H9 (cell line): ENCODE measurements around the gene NRXN3. TPM values are rescaled to one million over a fixed set of nuclear protein-coding genes. Genes with fewer than 3 reads are reported as not detected.

Source experiments
- DNase-seq: peaks from one replicate; pipeline ENCODE4 v3.0.0-alpha.2; 2017
- H2AFZ ChIP-seq: one replicate; pipeline ENCODE4 v1.6.1; 2013; ENCODE audit warnings: mild to moderate bottlenecking, low read length, control low read depth, moderate library complexity
- H2AK5ac ChIP-seq: 2 replicates; pipeline ENCODE4 v1.6.1; 2013; ENCODE audit warnings: low read length, control low read depth, mixed read lengths; ENCODE audit not compliant: insufficient read length
- H2BK120ac ChIP-seq: one replicate; pipeline ENCODE4 v1.6.1; 2013; ENCODE audit warnings: low read depth, mild to moderate bottlenecking, low read length, control low read depth, inconsistent platforms; ENCODE audit not compliant: poor library complexity, severe bottlenecking
- H2BK12ac ChIP-seq: 2 replicates; pipeline ENCODE4 v1.6.1; 2013; ENCODE audit warnings: low read length, control low read depth, mixed read lengths, low read depth; ENCODE audit not compliant: insufficient read length
- H2BK15ac ChIP-seq: 2 replicates; pipeline ENCODE4 v1.6.1; 2013; ENCODE audit warnings: low read depth, low read length, control low read depth
- H2BK20ac ChIP-seq: one replicate; pipeline ENCODE4 v1.6.1; 2013; ENCODE audit warnings: low read depth, mild to moderate bottlenecking, low read length, control low read depth, inconsistent platforms; ENCODE audit not compliant: poor library complexity, severe bottlenecking
- H2BK5ac ChIP-seq: 2 replicates; pipeline ENCODE4 v1.6.1; 2013; ENCODE audit warnings: low read length, control low read depth, mixed read lengths; ENCODE audit not compliant: insufficient read length
- H3K14ac ChIP-seq: 2 replicates; pipeline ENCODE4 v1.6.1; 2013; ENCODE audit warnings: low read length, control low read depth; ENCODE audit not compliant: insufficient read depth
- H3K18ac ChIP-seq: 2 replicates; pipeline ENCODE4 v1.6.1; 2013; ENCODE audit warnings: low read depth, mild to moderate bottlenecking, mixed read lengths, low read length, control low read depth; ENCODE audit not compliant: insufficient read length
- H3K23ac ChIP-seq: 2 replicates; pipeline ENCODE4 v1.6.1; 2013; ENCODE audit warnings: low read length, control low read depth, mixed read lengths, low read depth; ENCODE audit not compliant: insufficient read length
- H3K23me2 ChIP-seq: 2 replicates; pipeline ENCODE4 v1.6.1; 2013; ENCODE audit warnings: low read depth, mild to moderate bottlenecking, mixed read lengths, low read length, control low read depth; ENCODE audit not compliant: insufficient read length, poor library complexity, severe bottlenecking
- H3K27ac ChIP-seq: 2 replicates; pipeline ENCODE4 v1.5.1; 2013; ENCODE audit warnings: low read length, control low read depth, mixed read lengths, low read depth; ENCODE audit not compliant: insufficient read length
- H3K27me3 ChIP-seq: 2 replicates; pipeline ENCODE4 v1.6.1; 2013; ENCODE audit warnings: low read length, control low read depth, inconsistent platforms; ENCODE audit not compliant: insufficient read depth
- H3K4ac ChIP-seq: 2 replicates; pipeline ENCODE4 v1.6.1; 2013; ENCODE audit warnings: low read depth, mild to moderate bottlenecking, control low read depth, inconsistent platforms, low read length, moderate library complexity
- H3K4me1 ChIP-seq: 2 replicates; pipeline ENCODE4 v1.6.1; 2013; ENCODE audit warnings: low read length, control low read depth, inconsistent platforms; ENCODE audit not compliant: insufficient read depth
- H3K4me2 ChIP-seq: 2 replicates; pipeline ENCODE4 v1.6.1; 2013; ENCODE audit warnings: low read length, control low read depth, mixed read lengths; ENCODE audit not compliant: insufficient read length, insufficient read depth
- H3K56ac ChIP-seq: 2 replicates; pipeline ENCODE4 v1.6.1; 2013; ENCODE audit warnings: low read depth, mild to moderate bottlenecking, mixed read lengths, low read length, control low read depth; ENCODE audit not compliant: insufficient read length
- H3K79me1 ChIP-seq: 2 replicates; pipeline ENCODE4 v1.6.1; 2013; ENCODE audit warnings: low read depth, mild to moderate bottlenecking, moderate library complexity, low read length, control low read depth, inconsistent platforms; ENCODE audit not compliant: insufficient read depth, poor library complexity, severe bottlenecking
- H3K79me2 ChIP-seq: 2 replicates; pipeline ENCODE4 v1.6.1; 2013; ENCODE audit warnings: low read length, control low read depth, inconsistent platforms; ENCODE audit not compliant: insufficient read depth
- H3K9ac ChIP-seq: 2 replicates; pipeline ENCODE4 v1.6.1; 2013; ENCODE audit warnings: low read length, control low read depth, mixed read lengths; ENCODE audit not compliant: insufficient read length; ENCODE audit errors: extremely low read depth
- H3K9me3 ChIP-seq: one replicate; pipeline ENCODE4 v1.6.1; 2013; ENCODE audit warnings: low read depth, low read length, inconsistent platforms; ENCODE audit not compliant: control insufficient read depth
- H3T11ph ChIP-seq: one replicate; pipeline ENCODE4 v1.6.1; 2013; ENCODE audit warnings: mild to moderate bottlenecking, low read length, control low read depth, inconsistent platforms
- H4K20me1 ChIP-seq: one replicate; pipeline ENCODE4 v1.6.1; 2013; ENCODE audit not compliant: control insufficient read depth, insufficient read length, insufficient read depth
- H4K5ac ChIP-seq: 2 replicates; pipeline ENCODE4 v1.6.1; 2013; ENCODE audit warnings: low read depth, mild to moderate bottlenecking, mixed read lengths, low read length, control low read depth; ENCODE audit not compliant: insufficient read length
- H4K8ac ChIP-seq: replicated peaks from 2 replicates; pipeline ENCODE4 v1.6.1; 2013; ENCODE audit warnings: low read length, control low read depth, mixed read lengths, low read depth; ENCODE audit not compliant: insufficient read length
- H4K91ac ChIP-seq: 2 replicates; pipeline ENCODE4 v1.6.1; 2013; ENCODE audit warnings: low read depth, mild to moderate bottlenecking, moderate library complexity, mixed read lengths, low read length, control low read depth; ENCODE audit not compliant: insufficient read length
- H3K27ac Mint-ChIP-seq, 3 experiments: 2 replicates in 2 of 3; 3 replicates in 1 of 3; pipeline ENCODE4 v1.8.0; 2020 to 2021; ENCODE audit warnings: mixed read lengths in 3 of 3, mild to moderate bottlenecking in 1 of 3, moderate library complexity in 1 of 3
- H3K27me3 Mint-ChIP-seq: 2 replicates; pipeline ENCODE4 v1.8.0; 2021; ENCODE audit warnings: low read depth, mild to moderate bottlenecking, moderate library complexity, mixed read lengths
- H3K36me3 Mint-ChIP-seq, 3 experiments: 2 replicates in 2 of 3; 3 replicates in 1 of 3; pipeline ENCODE4 v1.8.0; 2020 to 2021; ENCODE audit warnings: low read depth in 3 of 3, mixed read lengths in 3 of 3; ENCODE audit not compliant: insufficient read depth in 1 of 3
- H3K4me1 Mint-ChIP-seq, 2 experiments: 2 replicates each; pipeline ENCODE4 v1.8.0; 2020; ENCODE audit warnings: mixed read lengths in 2 of 2
- H3K4me3 Mint-ChIP-seq, 2 experiments: 2 replicates in 1 of 2; 3 replicates in 1 of 2; pipeline ENCODE4 v1.8.0; 2020 to 2021; ENCODE audit warnings: mild to moderate bottlenecking in 2 of 2, mixed read lengths in 2 of 2, moderate library complexity in 1 of 2
- H3K9me3 Mint-ChIP-seq, 2 experiments: 2 replicates in 1 of 2; 3 replicates in 1 of 2; pipeline ENCODE4 v1.8.0; 2020; ENCODE audit warnings: mild to moderate bottlenecking in 2 of 2, mixed read lengths in 2 of 2, moderate library complexity in 1 of 2
- CTCF ChIP-seq: fragments of 200-600 bp; sonication (generic); conservative IDR thresholded peaks from 3 replicates; pipeline ENCODE4 v1.8.0; 2021; ENCODE audit warnings: antibody characterized with exemption, mild to moderate bottlenecking
- WGBS: extraction: QIAGEN DNeasy Blood & Tissue Kit; methylation state at CpG from one replicate; pipeline ENCODE4 v1.1.7; 2013; ENCODE audit warnings: missing lambda C conversion rate, low lambda C conversion rate, mixed read lengths; ENCODE audit not compliant: insufficient read length; ENCODE audit errors: extremely low coverage; 5-methylcytosine and 5-hydroxymethylcytosine counted together
- total RNA-seq: library from RNA; stranded (reverse); gene quantifications from 2 replicates; pipeline ENCODE4 v1.2.1, GENCODE V29; 2021

NRXN3 gene
- total RNA-seq, 1 experiment from 2014 or later, result 1.8 TPM

- Histone ChIP-seq H3K4me2 (peak overlapping the region; percentile 43), H2BK15ac (no peak overlapping the region), H4K5ac (no peak overlapping the region), H3K9ac (no peak overlapping the region), H4K91ac (no peak overlapping the region), H3K27ac (peak overlapping the region; percentile 60), H4K8ac (no peak overlapping the region), H3K79me1 (no peaks in the 10 kb centered on the region), H2AFZ (no peak overlapping the region), H2BK5ac (no peak overlapping the region), H2BK20ac (peak overlapping the region; percentile 49), H3T11ph (no peak overlapping the region), H3K79me2 (no peaks in the 10 kb centered on the region), H3K4ac (no peak overlapping the region), H3K14ac (no peak overlapping the region), H3K23ac (no peak overlapping the region), H3K9me3 (no peaks in the 10 kb centered on the region), H3K23me2 (no peaks in the 10 kb centered on the region), H3K18ac (no peak overlapping the region), H2BK12ac (no peak overlapping the region), H3K4me1 (peaks cover 2% of the 10 kb centered on the region), H3K56ac (no peak overlapping the region), H3K27me3 (no peaks in the 10 kb centered on the region), H4K20me1 (no peaks in the 10 kb centered on the region), H2BK120ac (no peak overlapping the region), H2AK5ac (no peak overlapping the region)
- Mint-ChIP-seq H3K4me3 (peak overlapping the region; percentile 3 to 34; a peak in 4 of 5 replicates), H3K27ac (peak overlapping the region; percentile 65 to 97 (median 95)), H3K4me1 (peaks cover 66% of the 10 kb centered on the region in 2 experiments), H3K9me3 (no peaks in the 10 kb centered on the region), H3K27me3 (no peaks in the 10 kb centered on the region), H3K36me3 (no peaks in the 10 kb centered on the region)
- peak; percentile 60 for DNase-seq
- TF ChIP-seq CTCF, result no peak
- no CpG with 5 or more reads among the region's 2 CpGs for WGBS
These were observed 1207.8 kb downstream of the NRXN3 start for GRCh38 chr14:79378020-79378419.
